ENCODE data around the gene FBXO40.

GRCh38 chr3:121601212-121601812, 8.1 kb downstream of the FBXO40 start:
- TF ChIP-seq CTCF (IDR thresholded peaks at IDR 0.05) (no peak), POLR2A (IDR thresholded peaks at IDR 0.05; ENCODE audit: low read depth) (no peak), EP300 (IDR thresholded peaks at IDR 0.05) (no peak), POLR2AphosphoS5 (IDR thresholded peaks at IDR 0.05) (no peak)
